ENCODE results near the gene C3.
"Not testable (repeated sequence)": the region's sequence is repeated elsewhere in the genome, so short reads cannot be mapped to it uniquely, and the experiment has no call there.

C3 gene

DNA sequence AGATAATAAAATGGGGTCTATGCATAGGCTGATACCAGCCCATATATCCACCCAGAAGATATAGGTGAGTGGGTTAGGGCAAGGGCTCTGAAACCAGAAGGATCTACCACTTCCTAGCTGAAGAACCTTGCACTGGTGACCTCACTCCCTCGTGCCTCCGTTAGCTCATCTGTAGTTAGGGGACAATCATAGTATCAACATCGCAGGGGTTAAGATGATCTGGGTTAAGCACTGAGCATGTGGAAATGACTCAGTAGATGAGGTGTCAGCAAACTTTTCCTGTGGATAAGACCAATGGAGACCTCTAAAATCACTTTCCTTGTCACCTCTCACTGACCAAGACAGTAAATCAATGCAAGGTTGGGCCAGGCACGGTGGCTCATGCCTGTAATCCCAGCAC lies 81.0 kb downstream of the C3 start:
- no peak for DNase-seq (ENCODE audit: low read depth)
- no peak for TF ChIP-seq CTCF (IDR thresholded peaks at IDR 0.05; ENCODE audit: control insufficient read depth, insufficient read depth, low read depth, low read length, missing control alignments)

GRCh38 chr19:6633456-6633813 lies 87.0 kb downstream of the C3 start:
- not testable (repeated sequence) for H3K4me3 ChIP-seq (ENCODE audit: control insufficient read depth, low read depth, low read length)

More for the DNA sequence above, 81.0 kb downstream of the C3 start:
- no peak overlapping the region for H3K4me3 ChIP-seq (ENCODE audit: control insufficient read depth, low read depth, low read length)

GRCh38 chr19:6632747-6633455 lies 87.5 kb downstream of the C3 start:
- H3K4me3 ChIP-seq (ENCODE audit: control insufficient read depth, low read depth, low read length) = not testable (repeated sequence)
- peak; percentile 14 for DNase-seq (ENCODE audit: low read depth)
- TF ChIP-seq CTCF (IDR thresholded peaks at IDR 0.05; ENCODE audit: control insufficient read depth, insufficient read depth, low read depth, low read length, missing control alignments) = peak; percentile 77

More at GRCh38 chr19:6633456-6633813, 87.0 kb downstream of the C3 start:
- DNase-seq (ENCODE audit: low read depth) = not testable (repeated sequence)

- peak; percentile 89 for TF ChIP-seq CTCF (IDR thresholded peaks at IDR 0.05; ENCODE audit: control insufficient read depth, insufficient read depth, low read depth, low read length, missing control alignments)
- no peak overlapping the region for H3K4me3 ChIP-seq (ENCODE audit: control insufficient read depth, low read depth, low read length)
- DNase-seq (ENCODE audit: low read depth) = peak; percentile 25
Observed at GRCh38 chr19:6632002-6632621, 88.3 kb downstream of the C3 start.
